Measurements from ENCODE around the gene CAMTA1.

- no peak for TF ChIP-seq CTCF (IDR thresholded peaks at IDR 0.05; ENCODE audit: borderline replicate concordance, extremely low read depth, low read length, poor library complexity, severe bottlenecking)
- no peak for TF ChIP-seq EZH2 (IDR thresholded peaks at IDR 0.05; ENCODE audit: borderline replicate concordance, low read depth, low read length, severe bottlenecking)
Measured at GRCh38 chr1:7613106-7613850, 828.0 kb downstream of the CAMTA1 start.

All from DND-41 (cell line).